ENCODE measurements around the gene CPLANE1.
"Not testable (repeated sequence)": the region's sequence is repeated elsewhere in the genome, so short reads cannot be mapped to it uniquely, and the experiment has no call there.

The CPLANE1 gene

DNA sequence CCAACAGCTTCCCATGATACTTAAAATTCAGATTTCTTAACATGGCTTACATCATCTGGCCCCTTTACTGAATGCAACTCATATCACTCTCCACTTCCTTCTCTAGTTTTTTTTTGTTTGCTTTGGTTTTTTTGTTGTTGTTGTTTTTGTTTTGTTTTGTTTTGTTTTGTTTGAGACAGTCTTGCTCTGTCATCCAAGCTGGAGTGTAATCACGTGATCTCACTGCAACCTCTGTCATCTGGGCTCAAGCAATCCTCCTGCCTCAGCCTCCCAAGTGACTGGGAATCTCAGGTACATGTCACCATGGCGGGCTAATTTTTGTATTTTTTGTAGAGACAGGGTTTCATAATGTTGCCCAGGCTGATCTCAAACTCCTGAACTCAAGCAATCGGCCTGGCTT, 41.4 kb downstream of the CPLANE1 start:
- DNase-seq, result peak in 1 of 3 donors; percentile 5

DNA sequence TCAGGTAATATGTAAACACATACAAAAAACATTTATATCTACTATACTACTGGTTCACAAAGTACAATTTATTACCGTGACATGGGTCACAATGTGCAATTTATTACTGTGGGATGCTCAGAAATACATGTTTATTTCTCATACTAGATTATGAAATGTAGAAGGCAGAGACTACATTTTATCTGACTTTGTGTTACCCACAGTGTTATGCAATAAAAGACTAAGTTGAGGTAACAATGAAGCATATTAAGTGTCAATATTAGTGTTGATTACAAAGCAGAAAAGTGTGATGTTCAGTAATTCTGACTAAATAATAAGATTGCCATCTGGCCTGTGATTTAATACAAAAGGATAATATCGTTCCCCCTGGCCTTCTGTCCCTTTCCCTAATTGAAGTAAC, 42.4 kb downstream of the CPLANE1 start:
- DNase-seq, result peak in 1 of 3 donors; percentile 26

DNA sequence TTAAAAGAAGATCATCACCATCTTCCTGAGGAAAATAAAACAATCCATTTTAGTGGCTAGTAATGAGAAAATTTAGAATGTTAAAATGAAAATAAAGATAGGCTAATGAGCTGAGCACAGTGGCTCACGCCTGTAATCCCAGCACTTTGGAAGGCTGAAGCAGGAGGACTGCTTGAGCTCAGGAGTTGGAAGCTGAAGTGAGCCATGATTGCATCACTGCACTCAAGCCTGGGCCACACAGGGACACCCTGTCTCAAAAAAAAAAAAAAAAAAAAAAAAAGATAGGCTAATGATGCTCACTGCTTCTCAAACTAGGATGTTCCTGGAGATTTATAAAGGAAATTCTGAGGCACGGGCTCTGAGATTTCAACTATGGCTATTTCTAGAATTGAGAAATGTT, 50.3 kb downstream of the CPLANE1 start:
- no peak for DNase-seq

DNA sequence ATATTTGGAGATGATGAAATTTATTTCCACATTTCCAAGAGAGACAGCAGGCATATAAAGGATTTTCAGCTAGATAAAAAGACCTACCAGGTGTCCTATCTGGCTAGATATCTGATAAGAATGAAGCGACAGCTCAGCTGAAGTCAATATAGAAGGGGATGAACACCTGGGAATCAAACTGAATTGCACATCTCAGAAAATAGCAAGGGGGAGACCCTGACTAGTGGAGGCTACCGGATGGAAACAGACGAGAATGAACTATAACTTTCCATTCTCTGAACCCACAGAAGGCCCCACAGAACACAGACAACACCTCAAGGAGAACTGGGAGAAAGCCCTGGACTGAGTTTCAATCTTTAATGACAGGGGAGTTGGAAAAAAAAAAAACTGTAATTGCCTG, 51.1 kb downstream of the CPLANE1 start:
- no peak for DNase-seq

DNA sequence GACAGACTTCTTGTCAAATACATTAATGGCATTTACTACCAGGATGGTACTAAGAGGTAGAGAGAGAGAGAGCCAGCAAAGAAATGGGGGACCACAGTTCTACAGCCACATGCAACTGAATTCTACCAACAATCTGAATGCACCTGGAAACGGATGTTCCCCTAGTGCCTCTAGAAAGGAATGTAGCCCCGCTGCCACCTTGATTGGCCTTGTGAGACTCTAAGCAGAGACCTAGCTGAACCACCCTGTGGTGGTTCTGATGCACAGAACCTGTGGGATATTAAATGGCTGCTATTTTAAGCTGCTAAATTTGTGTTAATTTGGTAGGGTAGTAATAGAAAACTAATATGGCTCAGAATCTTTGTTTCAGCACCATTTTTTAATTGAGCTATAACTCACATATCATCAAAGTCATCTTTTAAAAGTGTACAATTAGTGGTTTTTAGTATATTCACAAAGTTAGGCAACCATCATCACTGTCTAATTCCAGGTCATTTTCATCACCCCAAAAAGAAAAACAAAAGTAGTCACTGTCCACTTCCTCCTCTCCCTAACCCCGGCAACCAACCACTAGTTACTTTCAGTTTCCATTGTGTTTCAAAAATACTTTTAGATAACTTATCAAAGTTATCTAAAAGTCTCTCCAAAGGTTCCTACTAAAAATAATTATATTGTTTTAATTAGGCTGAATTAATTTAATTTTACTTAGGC, 51.7 kb downstream of the CPLANE1 start:
- peak; percentile 54 to 63 (median 59) for DNase-seq

DNA sequence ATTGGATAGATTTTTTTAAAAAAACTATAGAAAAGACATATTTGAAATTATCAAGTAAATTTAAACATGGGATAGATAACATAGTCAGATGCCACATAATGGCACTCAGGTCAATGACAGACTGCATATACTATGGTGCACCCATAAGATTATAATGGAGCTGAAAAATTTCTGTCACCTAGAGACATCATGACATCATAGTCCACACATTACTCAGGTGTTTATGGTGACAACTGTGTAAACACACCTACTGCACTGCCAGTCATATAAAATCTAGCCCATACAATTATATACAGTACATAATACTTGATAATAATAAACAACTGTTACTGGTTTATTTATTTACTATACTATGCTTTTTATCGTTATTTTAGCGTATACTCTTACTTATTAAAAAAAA, 58.6 kb downstream of the CPLANE1 start:
- no peak for DNase-seq

DNA sequence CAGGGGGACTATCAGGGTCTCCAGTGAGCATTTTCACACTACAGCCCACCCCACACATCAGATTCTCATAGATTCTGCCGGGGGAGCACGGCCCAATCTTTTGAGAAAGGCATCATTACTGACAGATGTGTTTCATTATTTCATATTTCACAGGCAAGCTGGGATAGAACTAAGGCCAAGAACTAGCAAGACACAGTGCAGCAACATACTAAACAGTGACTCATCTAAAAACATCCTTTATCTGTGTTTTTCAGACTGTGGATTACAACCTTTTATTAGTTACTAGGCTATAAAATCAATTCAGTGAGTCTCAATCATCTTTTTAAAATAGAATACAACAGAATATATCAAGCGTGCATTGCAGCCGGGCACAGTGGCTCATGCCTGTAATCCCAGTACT, 59.8 kb downstream of the CPLANE1 start:
- no peak for DNase-seq

DNA sequence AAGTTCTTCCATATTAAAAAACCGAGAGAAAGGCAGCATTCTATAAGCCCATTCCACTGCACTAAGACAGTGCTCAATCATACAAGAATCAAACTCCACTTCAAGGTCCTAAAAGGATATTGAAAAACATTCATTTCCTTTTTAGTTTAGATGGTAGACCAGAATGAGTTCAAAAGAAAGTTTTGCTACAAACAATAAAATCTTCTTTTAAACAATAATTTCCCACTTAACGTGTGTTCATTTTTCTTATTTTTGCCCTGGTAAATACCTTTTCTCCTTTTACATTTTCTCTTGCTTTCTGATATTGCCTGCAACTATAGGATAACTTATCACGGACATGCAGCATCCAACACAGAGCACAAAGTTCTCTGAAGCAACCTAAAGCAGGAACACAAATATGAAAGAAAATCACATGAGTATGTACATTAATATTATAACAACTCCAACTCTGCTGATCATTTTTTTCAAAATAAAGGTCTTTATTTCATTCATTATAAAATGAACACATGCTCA, 61.7 kb downstream of the CPLANE1 start:
- no peak for DNase-seq

DNA sequence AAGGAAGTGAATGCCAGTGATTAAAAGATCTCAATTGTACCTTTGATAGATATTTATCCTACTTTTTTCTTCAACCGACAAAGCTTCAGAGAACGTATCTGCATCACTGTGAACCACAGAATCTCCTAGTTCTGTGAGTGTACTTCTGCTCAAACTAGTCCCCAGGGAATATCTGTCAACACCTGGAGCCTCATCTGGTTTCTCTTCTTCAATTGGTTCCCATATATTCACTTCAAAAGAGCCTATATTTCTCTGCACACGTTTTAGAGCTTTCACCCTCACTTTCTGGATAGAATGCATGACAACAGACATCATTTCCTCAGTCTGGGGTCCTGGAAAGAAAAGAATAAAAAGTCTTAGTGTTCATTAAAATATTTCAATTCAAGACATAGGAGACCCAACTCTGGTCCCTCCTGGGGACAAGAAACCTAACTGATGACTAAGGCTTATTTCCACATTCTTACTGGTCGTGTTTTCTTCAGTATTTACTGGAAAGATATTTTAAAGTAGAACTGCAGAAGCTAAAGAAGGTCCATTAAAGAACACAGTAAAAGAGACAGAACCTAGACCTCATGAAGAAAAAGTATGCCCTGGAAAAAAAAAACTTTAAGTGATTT, 64.3 kb downstream of the CPLANE1 start:
- DNase-seq, result no peak

DNA sequence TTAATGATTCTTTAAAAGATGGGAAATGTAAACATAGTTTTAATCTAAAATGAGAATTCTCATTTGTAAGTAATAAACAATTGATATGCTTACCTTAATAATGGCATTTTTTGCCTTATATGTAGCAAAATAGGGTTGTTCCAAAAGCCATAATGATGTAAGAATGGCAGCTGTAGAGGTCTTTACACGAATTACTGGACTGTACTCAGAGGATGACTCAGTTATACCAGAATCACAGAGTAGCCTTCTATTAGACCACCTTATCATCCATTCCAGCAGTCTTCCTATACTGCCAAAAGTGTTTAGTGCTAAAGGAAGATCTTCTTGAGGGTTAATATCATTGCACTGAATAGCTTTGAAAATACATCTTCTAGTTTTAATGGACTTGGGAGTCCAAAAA, 66.5 kb downstream of the CPLANE1 start:
- no peak for DNase-seq

DNA sequence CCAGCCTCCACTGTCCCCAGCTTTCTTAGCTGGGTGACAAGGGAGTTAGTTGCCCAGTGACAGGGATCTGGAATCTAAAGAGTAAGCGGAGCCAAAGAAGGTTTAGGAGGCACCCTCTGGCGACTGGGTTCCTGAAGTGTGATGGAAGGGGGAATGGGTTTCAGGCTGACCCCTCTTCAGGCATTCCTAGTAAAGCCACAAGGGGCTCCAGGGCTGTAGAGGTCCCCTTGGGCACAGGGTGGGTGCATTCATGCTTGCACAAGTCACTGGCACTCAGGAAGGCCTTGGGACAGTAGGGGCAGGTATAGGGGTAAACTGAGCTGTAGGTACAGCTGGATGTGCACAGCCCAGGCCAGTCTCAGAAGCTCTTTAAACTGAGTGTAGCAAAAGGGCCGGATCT, 74.2 kb downstream of the CPLANE1 start:
- DNase-seq, result no peak

DNA sequence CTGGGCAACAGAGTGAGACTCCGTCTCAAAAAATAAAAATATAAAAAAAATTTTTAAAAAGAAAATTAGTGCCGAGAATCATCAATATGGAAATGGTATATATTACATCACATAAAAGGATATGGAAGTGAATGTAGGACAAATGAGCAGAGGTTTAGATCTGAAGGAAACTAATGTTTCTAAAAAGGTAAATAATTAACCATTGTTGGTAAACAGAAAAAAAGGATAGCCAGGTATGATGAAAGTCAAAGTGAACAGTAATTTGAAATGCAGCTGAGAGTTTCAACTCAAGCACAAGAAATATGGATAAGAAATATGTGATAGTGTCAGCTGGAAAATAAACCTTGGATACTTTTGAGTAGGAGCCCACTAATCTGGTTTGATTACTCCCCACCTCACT, 76.2 kb downstream of the CPLANE1 start:
- DNase-seq, result no peak

DNA sequence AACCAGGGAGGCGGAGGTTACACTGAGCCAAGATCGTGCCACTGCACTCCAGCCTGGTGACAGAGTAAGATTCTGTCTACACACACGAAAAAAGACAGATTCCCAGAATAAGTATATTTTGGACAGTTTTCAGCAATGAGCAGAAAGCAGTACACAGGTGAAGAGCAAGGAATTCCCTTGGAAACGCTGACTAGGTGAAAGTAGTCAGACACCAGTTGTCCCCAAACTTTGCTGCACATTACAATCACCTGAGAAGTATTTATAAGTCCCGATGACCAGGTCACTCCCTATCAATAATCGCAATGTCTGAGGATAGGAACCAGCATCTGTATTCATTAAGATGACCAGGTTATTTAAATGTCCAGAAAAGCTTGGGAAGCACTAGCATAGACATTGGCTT, 78.3 kb downstream of the CPLANE1 start:
- no peak for DNase-seq

DNA sequence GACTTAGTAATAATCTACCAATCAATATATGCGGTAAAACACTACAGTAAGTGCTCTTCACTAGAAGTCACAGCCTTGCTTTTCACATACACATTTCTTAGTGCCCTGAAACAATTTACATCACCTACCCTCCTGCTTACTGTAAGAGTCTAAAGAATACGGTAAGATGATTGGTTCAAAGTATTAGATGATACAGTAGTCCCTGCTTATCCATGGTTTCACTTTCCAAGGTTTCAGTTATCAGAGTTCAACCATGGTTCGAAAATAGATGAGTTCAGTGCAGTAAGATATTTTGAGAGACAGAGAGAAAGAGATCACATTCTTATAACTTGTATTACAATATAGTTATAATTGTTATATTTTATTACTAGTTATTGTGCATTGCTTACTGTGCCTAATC, 83.0 kb downstream of the CPLANE1 start:
- DNase-seq, result no peak

DNA sequence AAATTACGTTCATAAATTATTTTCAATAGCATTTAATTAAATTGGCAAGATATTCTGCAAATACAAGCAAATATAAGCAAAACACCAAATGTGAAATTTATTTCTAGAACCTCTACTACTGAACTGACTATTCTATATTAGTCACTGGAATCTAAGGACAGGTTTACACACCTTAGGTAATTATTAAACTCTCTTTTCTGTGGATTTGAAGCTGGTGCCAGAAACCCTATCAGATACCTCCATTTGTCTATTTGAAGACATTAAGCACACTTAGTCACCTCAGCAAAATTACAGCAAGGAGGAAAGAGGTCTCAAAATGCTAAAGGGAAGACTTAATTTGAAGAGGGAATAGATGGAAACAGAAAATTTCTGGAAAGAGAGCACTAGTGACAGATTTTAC, 83.4 kb downstream of the CPLANE1 start:
- DNase-seq, result no peak

DNA sequence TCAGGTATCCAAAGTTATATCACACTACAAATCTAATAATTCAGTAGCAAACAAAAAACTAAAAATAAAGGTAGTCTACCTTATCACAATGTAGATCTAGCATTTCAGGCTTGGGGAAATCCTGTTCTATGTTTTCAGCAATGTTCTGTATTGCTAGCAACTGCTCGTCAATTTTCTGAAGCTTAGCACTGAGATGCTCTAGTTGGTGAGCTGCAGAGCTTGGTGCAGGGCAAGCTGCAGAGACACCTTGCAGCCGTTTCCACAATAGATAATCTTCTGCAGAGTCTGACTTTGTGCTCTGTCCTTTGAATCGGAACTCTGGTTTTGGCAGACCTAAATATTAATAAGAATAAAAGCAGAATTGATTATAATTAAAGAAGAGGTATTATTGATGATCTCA, 95.5 kb downstream of the CPLANE1 start:
- DNase-seq, result no peak

DNA sequence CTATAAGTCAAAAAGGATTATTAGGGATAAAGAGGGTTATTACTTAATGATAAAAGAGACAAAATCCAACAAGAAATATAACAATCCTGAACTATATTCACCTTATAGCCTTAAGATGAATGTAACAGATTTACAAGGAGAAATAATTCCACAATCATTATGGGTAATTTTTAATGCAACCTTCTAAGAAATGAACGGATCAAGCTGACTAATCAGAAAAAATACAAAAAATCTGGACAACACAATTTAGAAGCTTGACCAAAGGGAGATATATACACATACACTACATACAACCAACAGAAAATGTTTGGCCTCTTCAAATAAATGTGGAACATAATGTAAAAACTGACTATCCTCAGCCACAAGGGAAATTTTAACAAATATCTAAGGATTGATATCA, 102.3 kb downstream of the CPLANE1 start:
- DNase-seq, result no peak

DNA sequence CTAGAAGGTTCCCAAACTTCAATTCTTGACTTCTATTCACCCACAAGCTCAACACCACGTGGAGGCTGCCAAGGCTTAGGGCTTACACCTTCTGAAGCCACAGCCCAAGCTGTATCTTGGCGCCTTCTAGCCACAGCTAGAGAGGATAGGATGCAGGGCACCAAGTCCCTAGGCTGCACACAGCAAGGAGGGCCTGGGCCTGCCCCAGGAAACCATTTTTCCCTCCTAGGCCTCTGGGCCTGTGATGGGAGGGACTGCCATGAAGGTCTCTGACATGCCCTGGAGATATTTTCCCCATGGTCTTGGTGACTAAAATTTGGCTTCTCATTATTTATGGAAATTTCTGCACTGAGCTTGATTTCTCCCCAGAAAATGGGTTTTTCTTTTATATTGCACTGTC, 112.5 kb downstream of the CPLANE1 start:
- DNase-seq, result no peak

DNA sequence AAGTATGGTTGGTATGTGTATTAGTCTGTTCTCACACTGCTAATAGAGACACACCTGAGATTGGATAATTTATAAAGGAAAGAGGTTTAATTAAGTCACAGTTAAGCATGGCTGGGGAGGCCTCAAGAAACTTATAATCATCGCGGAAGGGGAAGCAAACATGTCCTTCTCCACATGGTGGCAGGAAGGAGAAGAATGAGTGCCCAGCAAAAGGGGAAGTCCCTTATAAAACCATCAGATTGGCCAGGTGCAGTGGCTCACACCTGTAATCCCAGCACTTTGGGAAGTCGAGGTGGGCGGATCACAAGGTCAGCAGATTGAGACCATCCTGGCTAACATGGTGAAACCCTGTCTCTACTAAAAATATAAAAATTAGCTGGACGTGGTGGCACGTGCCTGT, 113.9 kb downstream of the CPLANE1 start:
- not testable (repeated sequence) for DNase-seq

DNA sequence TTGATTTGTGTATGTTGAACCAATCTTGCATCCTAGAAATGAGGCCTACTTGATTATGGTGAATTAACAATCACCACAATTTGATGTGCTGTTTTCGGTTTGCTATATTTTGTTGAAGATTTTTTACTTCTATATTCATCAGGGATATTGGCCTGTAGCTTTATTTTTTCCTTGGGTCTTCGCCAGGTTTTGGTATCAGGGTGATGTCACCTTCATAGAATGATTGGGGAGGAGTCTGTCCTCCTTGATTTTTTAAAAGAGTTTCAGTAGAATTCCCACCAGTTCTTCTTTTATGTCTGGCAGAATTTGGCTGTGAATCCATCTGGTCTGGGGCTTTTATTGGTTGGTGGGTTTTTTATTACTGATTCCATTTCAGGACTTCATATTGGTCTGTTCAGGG, 115.2 kb downstream of the CPLANE1 start:
- DNase-seq, result no peak

DNA sequence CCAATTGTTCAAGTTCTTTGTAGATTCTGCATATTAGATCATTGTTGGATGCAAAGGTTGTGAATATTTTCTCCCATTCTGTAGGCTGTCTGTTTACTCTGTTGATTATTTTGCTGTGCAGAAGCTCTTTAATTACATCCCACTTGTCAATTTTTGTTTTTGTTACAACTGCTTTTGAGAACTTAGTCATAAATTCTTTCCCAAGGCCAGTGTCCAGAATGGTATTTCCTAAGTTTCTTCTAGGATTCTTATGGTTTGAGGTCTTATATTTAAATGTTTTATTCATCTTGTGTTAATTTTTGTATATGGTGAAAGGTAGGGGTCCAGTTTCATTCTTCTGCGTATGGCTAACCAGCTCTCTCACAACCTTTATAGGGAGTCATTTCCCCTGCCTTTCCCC, 116.5 kb downstream of the CPLANE1 start:
- no peak for DNase-seq

DNA sequence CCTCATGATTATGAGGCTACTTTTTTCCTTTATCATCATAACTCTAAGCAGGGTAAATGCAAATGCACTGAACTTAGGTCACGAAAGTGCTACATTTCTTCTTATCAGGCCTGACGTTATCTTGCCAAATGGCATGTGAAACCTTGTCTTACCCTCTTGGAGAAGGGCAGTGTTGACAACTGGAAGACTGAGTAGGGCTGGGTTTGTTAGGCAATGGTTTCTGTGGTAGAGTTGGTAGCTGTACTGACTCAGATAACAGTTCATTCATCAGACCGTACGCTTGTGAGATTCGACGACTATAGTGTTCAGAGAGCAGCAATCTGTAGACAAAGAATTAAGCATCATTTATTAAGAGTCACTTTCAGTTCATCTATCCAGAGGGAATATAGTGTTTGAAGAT, 127.7 kb downstream of the CPLANE1 start:
- DNase-seq, result no peak

DNA sequence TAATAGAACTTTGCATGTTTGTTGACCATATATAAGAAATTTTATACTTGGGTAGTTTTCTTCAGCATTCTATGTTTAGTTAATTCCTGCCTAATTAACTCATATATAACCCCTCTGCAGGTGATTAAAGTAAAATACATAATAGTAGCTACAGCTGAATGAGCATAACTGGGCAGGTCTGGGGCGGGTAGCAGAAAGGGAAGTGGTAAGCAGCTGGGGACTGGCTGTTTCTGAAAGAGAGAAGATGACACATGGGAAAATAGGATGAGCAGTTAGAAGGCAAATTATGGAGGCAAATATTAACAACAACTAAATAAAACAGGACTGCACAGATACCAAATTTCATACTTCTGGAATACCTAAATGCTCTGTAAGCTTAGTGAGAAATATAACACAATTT, 128.1 kb downstream of the CPLANE1 start:
- peak in 2 of 3 donors; percentile 4 to 13 for DNase-seq

DNA sequence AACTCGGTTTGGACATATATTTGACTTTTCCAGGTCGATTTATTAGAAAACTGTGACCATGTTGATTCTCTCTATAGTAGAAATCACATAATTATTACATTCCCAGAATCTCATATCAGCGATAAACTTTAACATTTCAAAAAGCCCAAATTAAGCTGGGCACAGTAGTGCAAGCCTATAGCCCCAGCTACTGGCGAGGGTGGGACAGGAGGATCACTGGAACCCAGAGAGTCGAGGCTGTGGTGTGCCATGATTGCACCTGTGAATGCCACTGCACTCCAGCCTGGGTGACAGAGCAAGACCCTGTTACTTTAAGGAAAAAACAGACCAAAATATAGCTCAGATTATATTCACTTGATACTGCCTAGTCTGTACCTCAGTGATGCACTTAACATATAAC, 128.9 kb downstream of the CPLANE1 start:
- no peak for DNase-seq

DNA sequence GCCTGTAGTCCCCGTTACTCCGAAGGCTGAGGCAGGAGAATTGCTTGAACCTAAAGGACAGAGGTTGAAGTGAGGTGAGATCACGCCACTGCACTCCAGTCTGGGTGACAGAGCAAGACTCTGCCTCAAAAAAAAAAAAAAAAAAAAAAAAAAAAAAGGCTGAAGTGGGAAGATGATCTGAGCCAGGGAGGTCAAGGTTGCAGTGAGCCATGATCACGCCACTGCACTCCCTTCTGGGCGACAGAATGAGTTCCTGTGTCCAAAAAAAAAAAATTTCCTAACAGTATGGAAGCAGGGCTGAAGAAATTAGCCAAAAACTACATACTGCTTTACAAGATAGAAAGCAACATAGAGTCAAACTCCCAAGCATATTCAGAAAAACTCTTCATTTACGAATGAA, 132.8 kb downstream of the CPLANE1 start:
- DNase-seq, result no peak

Data from suppressor macrophage treated with lipopolysaccharide for 1 hour (primary cell).